Liver (tissue), 9 donors: Measurements from ENCODE around the gene EME1. TPM values are rescaled to one million over a fixed set of nuclear protein-coding genes. Genes with fewer than 3 reads are reported as not detected.

Experiments
- DNase-seq: peaks from one replicate; pipeline ENCODE4 v3.0.0-alpha.2; 2017; ENCODE audit warnings: low spot score
- H3K27ac ChIP-seq, 2 donors: one replicate each; pipeline ENCODE4 v1.7.0; 2013; ENCODE audit warnings: inconsistent platforms in 2 of 2, low read length in 2 of 2, control low read depth in 1 of 2, low read depth in 1 of 2, mild to moderate bottlenecking in 1 of 2
- H3K27me3 ChIP-seq, 4 donors: one replicate each; pipeline versions ENCODE4 v1.6.1 to v1.7.0; 2013; ENCODE audit warnings: low read length in 3 of 4, inconsistent platforms in 1 of 4, mild to moderate bottlenecking in 1 of 4, moderate library complexity in 1 of 4; ENCODE audit not compliant: control insufficient read depth in 4 of 4, insufficient read depth in 4 of 4
- H3K36me3 ChIP-seq, 4 donors: one replicate each; pipeline versions ENCODE4 v1.6.1 to v1.7.0; 2013; ENCODE audit warnings: low read length in 3 of 4, mild to moderate bottlenecking in 3 of 4, low read depth in 1 of 4, moderate library complexity in 1 of 4; ENCODE audit not compliant: control insufficient read depth in 4 of 4, insufficient read depth in 3 of 4
- H3K4me1 ChIP-seq, 4 donors: one replicate each; pipeline versions ENCODE4 v1.6.1 to v1.7.0; 2013; ENCODE audit warnings: low read length in 3 of 4, mild to moderate bottlenecking in 3 of 4, moderate library complexity in 1 of 4; ENCODE audit not compliant: control insufficient read depth in 4 of 4, insufficient read depth in 4 of 4
- H3K4me3 ChIP-seq, 3 donors: one replicate each; pipeline versions ENCODE4 v1.6.1 to v1.7.0; 2013; ENCODE audit warnings: low read length in 3 of 3, control low read depth in 1 of 3, low read depth in 1 of 3, mild to moderate bottlenecking in 1 of 3
- H3K9ac ChIP-seq, 2 donors: one replicate each; pipeline ENCODE4 v1.7.0; 2013; ENCODE audit warnings: low read length in 2 of 2, mild to moderate bottlenecking in 2 of 2, moderate library complexity in 2 of 2, control low read depth in 1 of 2, low read depth in 1 of 2
- H3K9me3 ChIP-seq, 4 donors: one replicate each; pipeline versions ENCODE4 v1.6.1 to v1.7.0; 2013; ENCODE audit warnings: low read length in 3 of 4; ENCODE audit not compliant: control insufficient read depth in 4 of 4
- ATF3 ChIP-seq: IDR thresholded peaks from 2 replicates; pipeline ENCODE4 v1.6.1; 2016; ENCODE audit warnings: antibody characterized with exemption
- CTCF ChIP-seq: fragments of 150-350 bp; IDR thresholded peaks from 2 replicates; pipeline ENCODE4 v1.5.1; 2017; ENCODE audit warnings: improper control_type of control experiment, low read depth, low read length; ENCODE audit not compliant: missing input control
- EGR1 ChIP-seq, 2 donors: IDR thresholded peaks; 2 replicates each; pipeline ENCODE4 v1.6.1; 2016 to 2018; ENCODE audit warnings: antibody characterized with exemption in 2 of 2, low read depth in 2 of 2
- FOXA1 ChIP-seq: IDR thresholded peaks from 2 replicates; pipeline ENCODE4 v1.6.1; 2016; ENCODE audit warnings: antibody characterized with exemption
- FOXA2 ChIP-seq: IDR thresholded peaks from 2 replicates; pipeline ENCODE4 v1.6.1; 2016; ENCODE audit warnings: antibody characterized with exemption
- GABPA ChIP-seq, 2 donors: IDR thresholded peaks in 1 of 2; conservative IDR thresholded peaks in 1 of 2; 2 replicates each; pipeline ENCODE4 v1.6.1; 2016; ENCODE audit warnings: antibody characterized with exemption in 2 of 2, mild to moderate bottlenecking in 1 of 2, moderate library complexity in 1 of 2
- HNF4G ChIP-seq: IDR thresholded peaks from 2 replicates; pipeline ENCODE4 v1.6.1; 2016; ENCODE audit warnings: antibody characterized with exemption
- JUND ChIP-seq, 2 donors: IDR thresholded peaks; 2 replicates each; pipeline ENCODE4 v1.6.1; 2016; ENCODE audit warnings: antibody characterized with exemption in 2 of 2
- MAX ChIP-seq: IDR thresholded peaks from 2 replicates; pipeline ENCODE4 v1.6.1; 2016; ENCODE audit warnings: antibody characterized with exemption
- NR2F2 ChIP-seq: IDR thresholded peaks from 2 replicates; pipeline ENCODE4 v1.6.1; 2016; ENCODE audit warnings: antibody characterized with exemption
- RAD21 ChIP-seq, 2 donors: IDR thresholded peaks; 2 replicates each; pipeline ENCODE4 v1.6.1; 2016; ENCODE audit warnings: antibody characterized with exemption in 2 of 2, mild to moderate bottlenecking in 2 of 2
- REST ChIP-seq: IDR thresholded peaks from 2 replicates; pipeline ENCODE4 v1.6.1; 2016; ENCODE audit warnings: antibody characterized with exemption, mild to moderate bottlenecking
- RXRA ChIP-seq, 2 donors: IDR thresholded peaks; 2 replicates each; pipeline ENCODE4 v1.6.1; 2017 to 2018; ENCODE audit warnings: antibody characterized with exemption in 2 of 2, mild to moderate bottlenecking in 1 of 2
- SP1 ChIP-seq: IDR thresholded peaks from 2 replicates; pipeline ENCODE4 v1.6.1; 2018; ENCODE audit warnings: antibody characterized with exemption, mild to moderate bottlenecking
- TAF1 ChIP-seq: conservative IDR thresholded peaks from 2 replicates; pipeline ENCODE4 v1.6.1; 2016; ENCODE audit warnings: antibody characterized with exemption, mild to moderate bottlenecking
- YY1 ChIP-seq: IDR thresholded peaks from 2 replicates; pipeline ENCODE4 v1.6.1; 2016; ENCODE audit warnings: antibody characterized with exemption, mild to moderate bottlenecking
- ZBTB33 ChIP-seq: IDR thresholded peaks from 2 replicates; pipeline ENCODE4 v1.6.1; 2016; ENCODE audit warnings: antibody characterized with exemption
- polyA plus RNA-seq, 2 donors: library from polyadenylated mRNA; stranded (reverse) in 1 of 2; unstranded in 1 of 2; fragments of 200-250 nt in 1 of 2; fragments of >200 nt in 1 of 2; fragmentation: Nextera tagmentation in 1 of 2; extraction: Ambion mirVana in 1 of 2; gene quantifications; one replicate each; pipeline versions ENCODE4 v1.2.1 to v1.2.3, GENCODE V29; 2013 to 2015
- total RNA-seq, 2 donors: library from RNA; depleted of rRNA; stranded (reverse); fragments of >200 nt; gene quantifications; one replicate each; pipeline ENCODE4 v1.2.3, GENCODE V29; 2014
- donor health status: healthy.
- donor health status: healthy.
- donor health status: healthy.
- donor health status: healthy.
- donor health status: healthy.

The EME1 gene
- total and polyA plus RNA-seq, 4 donors: 0.08 to 3.4 (median 0.35) TPM

- TF ChIP-seq RAD21 (IDR thresholded peaks at IDR 0.05) (no peak), MAX (no peak), YY1 (no peak), HNF4G (no peak)
- no peaks in the 10 kb centered on the region for H3K9me3 ChIP-seq
- no peaks in the 10 kb centered on the region for H3K36me3 ChIP-seq
- H3K27me3 ChIP-seq: no peaks in the 10 kb centered on the region
- no peaks in the 10 kb centered on the region for H3K4me1 ChIP-seq
- H3K27ac ChIP-seq: no peak overlapping the region
- no peak overlapping the region for H3K4me3 ChIP-seq
- H3K9ac ChIP-seq: no peak overlapping the region
- DNase-seq: no peak
Observed at GRCh38 chr17:50338645-50339044, 34.4 kb upstream of the EME1 start.

- TF ChIP-seq REST (no peak), SP1 (no peak), ATF3 (no peak), GABPA (IDR thresholded peaks at IDR 0.05 in 1 of 2, conservative IDR thresholded peaks at IDR 0.05 in 1 of 2) (no peak), ZBTB33 (no peak), FOXA1 (no peak), TAF1 (no peak), FOXA2 (no peak), CTCF (no peak), EGR1 (IDR thresholded peaks at IDR 0.05; ENCODE audit: low read depth in 2 of 2) (no peak), NR2F2 (no peak), RXRA (IDR thresholded peaks at IDR 0.05) (no peak), JUND (IDR thresholded peaks at IDR 0.05) (no peak), HNF4G (no peak), RAD21 (IDR thresholded peaks at IDR 0.05) (no peak)
- Histone ChIP-seq H3K27me3 (no peaks in the 10 kb centered on the region), H3K36me3 (no peaks in the 10 kb centered on the region), H3K9me3 (no peaks in the 10 kb centered on the region), H3K27ac (no peak overlapping the region), H3K4me1 (no peaks in the 10 kb centered on the region), H3K4me3 (no peak overlapping the region), H3K9ac (no peak overlapping the region)
- DNase-seq: no peak
Observed at GRCh38 chr17:50339381-50339780, 33.6 kb upstream of the EME1 start.
